HepG2 (cell line): ENCODE data around the gene UBE2H. TPM values are rescaled to one million over a fixed set of nuclear protein-coding genes. Genes with fewer than 3 reads are reported as not detected.

Experiments
- ATF5 ChIP-seq: sonication (generic); formaldehyde crosslinking; IDR thresholded peaks from 2 replicates; pipeline ENCODE4 v1.4.0; 2020; ENCODE audit warnings: mild to moderate bottlenecking, low read depth, missing genetic modification reagents
- ATM ChIP-seq: fragments of 450-650 bp; IDR thresholded peaks from 2 replicates; pipeline ENCODE4 v1.7.1; 2017; ENCODE audit warnings: mild to moderate bottlenecking, borderline replicate concordance
- DDIT3 ChIP-seq: sonication (generic); formaldehyde crosslinking; IDR thresholded peaks from 2 replicates; pipeline ENCODE4 v1.4.0; 2020; ENCODE audit warnings: mild to moderate bottlenecking, missing genetic modification reagents
- HNRNPL ChIP-seq: fragments of 200-400 bp; formaldehyde crosslinking; IDR thresholded peaks from 2 replicates; pipeline ENCODE4 v1.6.1; 2017; ENCODE audit warnings: mild to moderate bottlenecking, low read depth, low read length
- IRX3 ChIP-seq: sonication (generic); formaldehyde crosslinking; IDR thresholded peaks from 2 replicates; pipeline ENCODE4 v1.8.1; 2023; ENCODE audit warnings: mild to moderate bottlenecking, low read depth, missing genetic modification reagents, borderline replicate concordance
- PBX2 ChIP-seq: IDR thresholded peaks from 2 replicates; pipeline ENCODE4 v1.6.1; 2016; ENCODE audit warnings: control low read depth
- PHF8 ChIP-seq: sonication (generic); formaldehyde crosslinking; IDR thresholded peaks from 2 replicates; pipeline ENCODE4 v1.5.0; 2020; ENCODE audit warnings: missing genetic modification reagents
- POLR2AphosphoS2 ChIP-seq: IDR thresholded peaks from 2 replicates; pipeline ENCODE4 v1.6.1; 2011; ENCODE audit warnings: low read depth, low read length, improper control_type of control experiment
- ZFX ChIP-seq: sonication (generic); formaldehyde crosslinking; IDR thresholded peaks from 2 replicates; pipeline ENCODE4 v1.4.0; 2020; ENCODE audit warnings: mild to moderate bottlenecking, low read depth, missing genetic modification reagents, moderate library complexity
- ZMAT3 ChIP-seq: sonication (generic); formaldehyde crosslinking; conservative IDR thresholded peaks from 2 replicates; pipeline ENCODE4 v1.7.0; 2021; ENCODE audit warnings: missing genetic modification reagents
- ZNF724P ChIP-seq: sonication (generic); formaldehyde crosslinking; IDR thresholded peaks from 2 replicates; pipeline ENCODE4 v1.8.0; 2022; ENCODE audit warnings: missing genetic modification reagents, borderline replicate concordance
- ZNF776 ChIP-seq: sonication (generic); formaldehyde crosslinking; IDR thresholded peaks from 2 replicates; pipeline ENCODE4 v1.4.0; 2020; ENCODE audit warnings: mild to moderate bottlenecking, missing genetic modification reagents
- ZNF883 ChIP-seq: sonication (generic); formaldehyde crosslinking; IDR thresholded peaks from 2 replicates; pipeline ENCODE4 v1.5.1; 2020; ENCODE audit warnings: mild to moderate bottlenecking, missing genetic modification reagents; ENCODE audit errors: not compliant biosample characterization
- polyA plus RNA-seq, 8 experiments: library from polyadenylated mRNA; depleted of rRNA in 3 of 8; stranded (reverse) in 7 of 8; unstranded in 1 of 8; fragments of >200 nt; fragmentation: Illumina TruSeq in 4 of 8; extraction: Trizol in 4 of 8; gene quantifications; 2 replicates each; pipeline versions ENCODE4 v1.2.1 to v1.2.3, GENCODE V29; 2011 to 2016; ENCODE audit warnings: low read depth in 4 of 8, missing spikeins in 1 of 8, mixed read lengths in 1 of 8; ENCODE audit not compliant: insufficient read depth in 1 of 8
- total RNA-seq, 5 experiments: library from RNA; depleted of rRNA; stranded (reverse); fragments of >200 nt; fragmentation: Illumina TruSeq; extraction: Trizol; gene quantifications; 2 replicates each; pipeline ENCODE4 v1.2.3, GENCODE V29; 2016; ENCODE audit warnings: low read depth in 1 of 5
- TF ChIP-seq, protein P1 (sequence below): sonication (generic); formaldehyde crosslinking; IDR thresholded peaks from 2 replicates; pipeline ENCODE4 v1.5.1; 2020; ENCODE audit warnings: missing genetic modification reagents, mild to moderate bottlenecking, borderline replicate concordance
- TF ChIP-seq, protein P2 (sequence below): sonication (generic); formaldehyde crosslinking; IDR thresholded peaks from 2 replicates; pipeline ENCODE4 v1.5.0; 2020; ENCODE audit warnings: mild to moderate bottlenecking, missing genetic modification reagents, moderate library complexity

Gene UBE2H
- total and polyA plus RNA-seq, 2 of the 13 experiments (the other 11 are each of a cell fraction or from before 2014, with no cell fraction given), result 15.5 to 40.1 TPM

- peak; percentile 31; the same call in 1 of the 2 replicates for TF ChIP-seq ATF5
- TF ChIP-seq PBX2 (CRISPR knock-in tag), result no peak
- TF ChIP-seq, protein P1, sequence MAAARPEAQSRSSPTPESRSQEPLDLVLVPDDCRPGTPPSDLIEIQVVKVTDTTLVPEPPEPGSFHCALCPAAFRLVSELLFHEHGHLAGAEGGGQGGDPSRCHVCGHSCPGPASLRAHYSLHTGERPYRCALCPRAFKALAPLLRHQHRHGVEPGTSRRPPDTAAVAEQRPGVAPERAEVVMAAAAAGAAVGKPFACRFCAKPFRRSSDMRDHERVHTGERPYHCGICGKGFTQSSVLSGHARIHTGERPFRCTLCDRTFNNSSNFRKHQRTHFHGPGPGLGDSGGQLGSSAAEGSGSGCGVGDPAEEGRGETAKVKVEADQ (CRISPR knock-in tag), result 0 out of 2 replicates have a peak, but pooled peaks have one; percentile 12
- TF ChIP-seq ZMAT3 (CRISPR knock-in tag), result peak; percentile 63; the same call in 1 of the 2 replicates
- no peak for TF ChIP-seq ZNF776 (CRISPR knock-in tag)
- TF ChIP-seq PHF8 (CRISPR knock-in tag), result no peak; the same call in 1 of the 2 replicates
- 0 out of 2 replicates have a peak, but pooled peaks have one; percentile 35 for TF ChIP-seq IRX3 (CRISPR knock-in tag)
- TF ChIP-seq, protein P2, sequence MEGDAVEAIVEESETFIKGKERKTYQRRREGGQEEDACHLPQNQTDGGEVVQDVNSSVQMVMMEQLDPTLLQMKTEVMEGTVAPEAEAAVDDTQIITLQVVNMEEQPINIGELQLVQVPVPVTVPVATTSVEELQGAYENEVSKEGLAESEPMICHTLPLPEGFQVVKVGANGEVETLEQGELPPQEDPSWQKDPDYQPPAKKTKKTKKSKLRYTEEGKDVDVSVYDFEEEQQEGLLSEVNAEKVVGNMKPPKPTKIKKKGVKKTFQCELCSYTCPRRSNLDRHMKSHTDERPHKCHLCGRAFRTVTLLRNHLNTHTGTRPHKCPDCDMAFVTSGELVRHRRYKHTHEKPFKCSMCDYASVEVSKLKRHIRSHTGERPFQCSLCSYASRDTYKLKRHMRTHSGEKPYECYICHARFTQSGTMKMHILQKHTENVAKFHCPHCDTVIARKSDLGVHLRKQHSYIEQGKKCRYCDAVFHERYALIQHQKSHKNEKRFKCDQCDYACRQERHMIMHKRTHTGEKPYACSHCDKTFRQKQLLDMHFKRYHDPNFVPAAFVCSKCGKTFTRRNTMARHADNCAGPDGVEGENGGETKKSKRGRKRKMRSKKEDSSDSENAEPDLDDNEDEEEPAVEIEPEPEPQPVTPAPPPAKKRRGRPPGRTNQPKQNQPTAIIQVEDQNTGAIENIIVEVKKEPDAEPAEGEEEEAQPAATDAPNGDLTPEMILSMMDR, result peak; percentile 26; the same call in 1 of the 2 replicates
- peak; percentile 4 for TF ChIP-seq ZFX (CRISPR knock-in tag)
- TF ChIP-seq HNRNPL, result 0 out of 2 replicates have a peak, but pooled peaks have one; percentile 34
- TF ChIP-seq DDIT3 (CRISPR knock-in tag), result no peak
- TF ChIP-seq ZNF883 (CRISPR knock-in tag), result peak; percentile 6
- 0 out of 2 replicates have a peak, but pooled peaks have one; percentile 34 for TF ChIP-seq ZNF724P (CRISPR knock-in tag)
- TF ChIP-seq ATM, result no peak
- no peak for TF ChIP-seq POLR2AphosphoS2
These were observed 591 bp downstream of the UBE2H start (continued) for GRCh38 chr7:129952086-129952652.
